Activated CD4-positive, alpha-beta T cell treated with anti-CD3 and anti-CD28 coated beads for 4 hours (primary cell): ENCODE results near the gene CSNK1E.
"Not testable (repeated sequence)": the region's sequence is repeated elsewhere in the genome, so short reads cannot be mapped to it uniquely, and the experiment has no call there.

Source experiments
- DNase-seq, 2 donors: peaks; one replicate each; pipeline ENCODE4 v3.0.0-alpha.2; 2020

CSNK1E gene

DNA sequence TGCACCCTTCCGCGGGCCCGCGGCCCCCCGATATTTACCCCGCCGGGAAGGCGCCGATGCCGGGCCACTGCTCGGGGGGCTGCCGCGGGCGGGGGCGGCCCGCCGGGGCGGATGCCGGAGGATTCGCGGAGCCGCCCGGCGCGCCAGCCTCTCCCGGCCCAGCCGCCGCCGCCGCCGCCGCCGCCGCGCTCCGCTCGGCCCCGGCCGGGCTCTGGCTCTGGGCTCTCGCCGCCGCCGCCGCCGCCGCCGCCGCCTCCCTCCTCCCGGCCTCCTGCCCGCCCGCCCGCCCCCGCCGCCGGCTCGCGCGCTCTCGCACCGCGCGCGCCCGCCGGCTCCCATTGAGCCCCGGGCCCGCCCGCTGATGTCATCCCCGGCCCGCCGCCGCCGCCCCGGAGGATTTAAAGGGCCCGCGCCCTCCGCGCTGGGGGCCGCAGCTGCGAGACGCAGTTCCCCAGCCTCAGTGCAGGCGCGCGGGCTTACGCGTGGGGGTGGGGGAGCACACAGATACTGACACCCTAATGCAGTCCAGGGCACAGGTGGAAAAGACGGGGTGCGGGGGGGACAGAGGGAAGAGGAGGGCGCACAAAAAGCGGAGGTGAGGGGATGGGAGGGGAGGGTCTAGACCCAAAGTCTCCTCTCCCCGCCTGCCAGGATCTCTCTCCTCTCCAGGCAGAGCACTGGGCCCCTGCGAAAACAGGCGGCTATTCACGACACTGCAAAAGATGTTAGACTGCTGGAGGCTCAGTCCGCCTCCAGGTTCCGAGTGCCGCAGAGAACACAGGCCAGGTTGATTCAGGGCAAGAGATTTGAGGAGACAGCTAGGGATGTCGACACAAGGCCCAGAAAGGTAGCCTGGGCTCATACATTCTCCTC is at the start of gene CSNK1E:
Gene CSNK1E, minus strand, starts transcription at position 312 of the 873 bp plus-strand sequence. CDS start 3,276 bp downstream, outside the sequence.
- DNase-seq = peak; percentile 71

DNA sequence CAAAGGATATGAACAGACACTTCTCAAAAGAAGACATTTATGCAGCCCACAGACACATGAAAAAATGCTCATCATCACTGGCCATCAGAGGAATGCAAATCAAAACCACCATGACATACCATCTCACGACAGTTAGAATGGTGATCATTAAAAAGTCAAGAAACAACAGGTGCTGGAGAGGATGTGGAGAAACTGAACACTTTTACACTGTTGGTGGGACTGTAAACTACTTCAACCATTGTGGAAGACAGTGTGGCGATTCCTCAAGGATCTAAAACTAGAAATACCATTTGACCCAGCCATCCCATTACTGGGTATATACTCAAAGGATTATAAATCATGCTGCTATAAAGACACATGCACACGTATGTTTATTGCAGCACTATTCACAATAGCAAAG is 48.6 kb upstream of the CSNK1E start:
- DNase-seq = not testable (repeated sequence)

DNA sequence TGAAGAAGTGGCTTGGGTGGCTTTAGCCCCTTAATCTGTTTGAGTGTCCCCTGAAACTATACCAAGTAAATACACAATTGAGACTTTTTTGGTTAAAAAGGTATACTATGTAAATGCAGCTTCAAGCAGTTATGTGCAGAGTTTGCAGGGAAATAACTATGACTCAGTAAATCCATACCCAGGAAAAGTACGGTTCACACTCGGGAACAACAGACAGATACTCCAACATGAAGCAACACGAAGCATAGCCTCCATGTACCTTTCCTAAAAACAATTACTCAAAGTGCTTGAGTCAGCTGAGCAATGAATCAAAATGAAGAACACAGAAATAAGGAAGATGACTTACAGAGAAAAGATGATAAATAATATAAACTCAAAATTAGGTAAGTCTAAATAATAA is 47.9 kb upstream of the CSNK1E start:
- not testable (repeated sequence) for DNase-seq

DNA sequence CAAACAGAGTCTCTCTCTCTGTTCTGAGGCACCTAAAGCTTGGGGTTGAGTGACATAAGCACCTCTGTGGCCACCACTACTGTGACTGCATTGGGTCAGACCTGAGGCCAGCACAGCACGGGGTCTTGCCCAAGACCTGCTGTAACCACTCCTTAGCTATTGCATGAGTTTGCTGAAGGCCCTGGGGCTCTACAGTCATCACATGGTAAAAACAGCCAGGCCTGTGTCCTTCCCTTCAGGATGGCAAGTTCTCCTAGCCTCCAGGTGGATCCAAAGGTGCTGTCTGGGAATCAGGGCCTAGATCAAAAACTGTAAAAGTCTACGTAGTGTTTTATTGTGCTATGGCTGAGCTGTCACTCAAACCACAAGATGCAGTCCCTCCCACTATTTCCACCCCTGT is 43.3 kb upstream of the CSNK1E start:
- not testable (repeated sequence) for DNase-seq

DNA sequence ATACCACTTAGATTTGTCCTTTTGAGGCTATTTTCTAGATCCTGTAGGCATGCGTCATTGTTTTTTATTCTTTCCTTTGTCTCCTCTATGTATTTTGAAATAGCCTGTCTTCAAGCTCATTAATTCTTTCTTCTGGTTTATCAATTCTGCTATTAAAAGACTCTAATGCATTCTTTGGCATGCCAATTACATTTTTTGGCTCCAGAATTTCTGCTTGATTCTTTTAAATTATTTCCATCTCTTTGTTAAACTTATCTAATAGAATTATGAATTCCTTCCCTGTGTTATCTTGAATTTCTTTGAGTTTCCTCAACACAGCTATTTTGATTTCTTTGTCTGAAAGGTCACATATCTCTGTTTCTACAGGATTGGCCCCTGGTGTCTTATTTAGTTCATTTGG is 42.6 kb upstream of the CSNK1E start:
- DNase-seq = not testable (repeated sequence)

DNA sequence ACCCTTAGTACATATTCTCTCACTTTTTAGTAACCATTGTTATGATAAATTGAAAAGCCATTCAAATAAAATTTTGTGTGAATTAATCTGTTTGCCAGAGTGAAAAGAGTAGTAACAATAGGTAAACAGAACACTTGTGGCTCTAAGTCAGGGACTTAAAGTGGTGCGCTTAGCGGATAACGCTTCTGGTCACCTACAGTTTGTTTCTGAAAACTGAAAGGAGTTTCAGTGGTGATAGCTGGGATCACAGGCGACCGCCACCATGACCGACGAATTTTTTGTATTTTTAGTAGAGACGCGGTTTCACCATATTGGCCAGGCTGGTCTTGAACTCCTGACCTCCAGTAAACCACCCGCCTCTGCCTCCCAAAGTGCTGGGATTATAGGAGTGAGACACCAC is 40.7 kb upstream of the CSNK1E start:
- DNase-seq = not testable (repeated sequence)

DNA sequence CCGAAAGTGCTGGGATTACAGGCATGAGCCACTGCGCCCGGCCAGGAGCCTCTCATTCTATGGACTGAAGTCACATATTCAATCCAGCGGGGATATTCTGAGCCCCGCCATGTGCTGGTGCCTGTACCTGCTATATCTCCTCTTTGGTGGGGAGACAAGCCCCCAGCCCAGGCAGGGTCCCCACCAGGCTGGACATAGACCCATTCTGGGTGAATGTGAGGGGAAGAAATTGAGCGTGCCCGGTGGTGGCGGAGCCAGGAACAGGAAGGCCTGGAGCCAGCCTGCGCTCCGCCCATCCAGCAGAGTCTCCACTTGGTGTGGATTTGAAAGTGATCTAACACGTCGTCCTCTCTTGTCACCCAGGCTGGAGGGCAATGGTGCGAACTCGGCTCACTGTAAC is 38.0 kb upstream of the CSNK1E start:
- no peak for DNase-seq

DNA sequence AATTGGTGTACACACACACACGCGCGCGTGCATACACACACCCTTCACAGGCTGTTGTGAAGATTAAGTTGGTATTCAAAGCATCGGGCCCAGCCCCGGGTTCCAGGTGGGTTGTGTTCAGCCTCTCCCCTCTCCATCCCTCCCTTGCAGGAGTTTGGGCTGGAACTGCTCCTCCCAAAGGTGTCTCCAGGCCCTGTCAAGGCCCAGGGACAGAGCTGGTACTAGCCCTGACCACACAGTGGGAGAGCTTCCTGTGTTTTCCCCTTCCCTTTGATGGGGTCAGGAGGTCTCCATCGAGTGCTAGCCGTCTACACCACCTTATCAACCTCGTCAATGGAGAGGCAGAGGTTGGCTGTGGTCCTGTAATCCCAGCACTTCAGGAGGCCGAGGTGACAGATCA is 36.5 kb upstream of the CSNK1E start:
- DNase-seq = no peak

DNA sequence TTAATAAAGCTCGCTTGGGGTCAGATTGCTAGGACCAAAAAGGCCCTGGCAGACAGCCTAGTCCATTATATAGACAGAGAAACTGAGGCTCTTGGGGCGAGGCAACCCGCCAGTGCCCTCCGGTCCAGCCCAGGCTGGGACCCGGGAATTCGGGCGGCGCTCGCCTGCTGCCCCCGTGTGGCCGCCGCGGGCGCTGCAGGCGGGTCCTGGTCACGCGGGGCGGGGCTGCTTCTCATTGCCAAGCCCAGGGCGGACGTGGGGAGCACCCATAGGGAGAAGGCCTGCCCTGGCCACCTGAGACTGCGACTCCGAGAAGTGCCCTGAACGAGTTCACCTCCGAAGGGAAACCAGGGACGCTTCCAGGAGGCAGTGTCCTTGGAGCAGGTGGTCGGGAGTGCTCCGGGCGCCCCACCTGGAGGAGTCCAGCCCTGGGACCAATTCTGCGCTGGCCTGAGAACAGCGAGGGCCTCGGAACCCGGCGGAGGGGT is 36.0 kb upstream of the CSNK1E start:
- DNase-seq = peak; percentile 57 to 68

DNA sequence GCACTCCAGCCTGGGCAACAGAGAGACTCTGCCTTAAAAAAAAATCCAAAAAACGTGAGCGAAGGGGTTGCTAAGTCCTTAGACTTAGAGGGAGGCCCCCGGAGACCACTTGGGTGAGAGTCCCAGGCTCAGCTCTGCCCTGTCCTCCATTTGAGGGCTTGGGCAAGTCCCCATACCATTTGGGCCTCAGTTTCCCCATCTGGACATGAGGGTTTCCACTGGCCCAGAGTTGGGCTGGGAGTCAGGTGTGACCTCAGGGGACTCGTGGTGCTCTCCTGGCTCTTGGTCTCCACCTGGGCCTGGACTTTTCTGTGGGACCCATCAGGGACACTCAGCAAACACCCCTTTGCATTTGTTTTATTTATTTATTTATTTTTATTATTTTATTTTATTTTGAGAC is 35.2 kb upstream of the CSNK1E start:
- DNase-seq = no peak

DNA sequence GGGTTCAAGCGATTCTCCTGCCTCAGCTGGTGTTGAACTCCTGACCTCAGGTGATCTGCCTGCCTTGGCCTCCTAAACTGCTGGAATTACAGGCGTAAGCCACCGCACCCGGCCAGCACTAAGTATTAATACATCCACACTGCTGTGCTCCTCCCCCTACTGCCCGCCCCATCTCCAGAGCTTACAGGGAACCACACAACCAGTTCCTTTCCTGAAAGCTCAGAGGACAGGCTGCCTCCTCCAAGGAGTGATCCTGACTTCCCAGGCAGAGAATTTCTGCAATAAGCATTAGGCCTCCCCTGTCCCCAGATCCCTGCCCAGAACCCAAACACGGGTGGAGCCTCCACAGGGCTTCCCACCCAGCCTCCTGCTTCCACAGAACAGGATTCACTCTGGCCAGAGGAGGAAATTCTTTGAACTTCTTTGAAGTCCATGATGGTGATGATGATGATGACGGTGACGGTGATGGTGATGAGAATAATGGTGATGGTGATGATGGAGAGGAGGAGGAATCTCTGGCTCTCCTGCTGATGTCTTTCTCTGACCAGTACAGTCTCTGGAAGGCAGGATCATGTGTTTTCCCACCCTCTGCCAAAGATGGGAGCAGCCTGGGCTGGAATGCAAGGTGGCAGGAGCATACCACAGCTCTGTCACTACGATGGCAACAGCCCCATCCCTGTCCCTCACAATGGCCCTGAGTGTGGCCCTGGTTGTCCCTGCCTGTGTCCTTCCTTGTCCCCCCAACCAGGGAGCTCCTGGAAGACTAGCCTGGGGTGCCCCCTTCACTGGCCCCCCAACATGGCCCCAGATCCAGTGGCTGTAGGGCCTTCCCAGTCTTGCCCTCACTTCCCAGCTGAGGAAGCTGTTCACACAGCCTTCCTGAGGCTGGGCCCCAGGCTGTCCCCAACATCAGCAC is 33.5 kb upstream of the CSNK1E start:
- DNase-seq = no peak

DNA sequence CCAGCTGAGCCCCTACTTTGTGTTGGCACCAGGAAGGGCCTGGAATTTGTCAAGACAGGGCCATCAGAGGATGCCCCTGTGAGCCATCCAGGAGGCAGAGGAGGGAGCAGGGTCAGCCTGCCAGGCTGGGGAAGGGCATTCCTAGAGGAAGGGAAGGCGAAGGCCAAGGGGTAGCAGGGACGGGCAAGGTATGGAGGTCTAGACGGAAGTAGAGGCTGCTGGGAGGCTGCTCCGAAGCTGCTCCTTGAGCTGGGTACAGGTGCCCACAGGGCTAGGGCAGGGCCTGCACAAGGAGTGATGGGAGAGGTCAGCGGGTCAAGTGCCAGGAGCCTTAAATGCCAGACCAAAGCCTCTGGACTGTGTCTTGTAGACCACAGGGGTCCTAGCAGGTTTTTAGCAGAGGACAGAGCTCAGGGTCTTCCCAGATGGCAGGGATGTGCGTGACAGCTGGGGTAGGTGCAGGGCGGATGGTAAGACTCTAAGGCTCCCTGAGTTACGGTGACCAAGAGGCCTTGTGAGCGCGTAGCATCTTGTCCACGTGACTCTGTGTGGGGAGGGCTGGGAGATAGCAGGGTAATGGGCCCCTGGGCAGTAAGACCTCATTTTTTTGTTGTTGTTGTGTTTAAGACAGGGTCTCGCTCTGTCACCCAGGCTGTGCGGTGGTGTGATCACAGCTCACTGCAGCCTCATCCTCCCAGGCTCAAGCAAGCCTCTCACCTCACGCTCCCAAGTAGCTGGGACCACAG is 31.7 kb upstream of the CSNK1E start:
- DNase-seq = no peak

DNA sequence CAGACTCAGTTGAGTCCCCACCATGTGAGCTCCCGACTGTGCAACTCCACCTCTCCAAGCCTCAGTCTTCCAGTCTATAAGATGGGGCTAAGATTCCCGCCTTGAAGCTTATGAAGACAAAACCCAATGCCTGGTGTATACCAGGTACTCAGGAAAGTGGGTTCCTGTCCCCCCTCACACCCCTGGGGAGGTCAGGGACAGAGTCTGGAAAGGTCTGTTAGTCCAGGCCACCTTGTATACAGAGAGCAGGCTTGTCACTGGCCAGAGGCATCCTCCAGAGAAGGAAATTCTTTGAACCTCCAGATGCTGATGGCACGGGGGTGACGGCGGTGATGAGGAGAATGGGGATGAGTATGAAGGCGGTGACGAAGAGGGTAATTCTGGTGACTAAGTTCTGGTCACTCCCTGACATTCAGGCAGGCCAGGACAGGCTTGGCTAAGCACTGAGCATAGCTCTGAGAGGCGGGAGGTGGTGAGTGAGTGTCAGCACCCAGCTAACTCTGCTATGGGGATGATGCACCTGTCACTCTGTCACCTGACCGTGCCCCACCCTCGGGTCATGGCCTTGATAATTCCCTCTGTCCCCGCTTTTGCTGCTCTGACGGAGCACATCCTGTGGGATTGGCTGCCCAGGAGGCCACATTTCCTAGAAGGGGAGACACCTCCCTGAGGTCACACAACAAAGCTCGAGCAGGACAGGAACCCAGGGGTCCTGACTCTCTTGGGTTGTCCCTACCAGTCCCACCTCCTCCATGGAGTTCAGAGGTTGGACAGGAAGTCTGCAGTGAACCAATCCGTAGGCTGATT is 30.9 kb upstream of the CSNK1E start:
- DNase-seq = no peak

DNA sequence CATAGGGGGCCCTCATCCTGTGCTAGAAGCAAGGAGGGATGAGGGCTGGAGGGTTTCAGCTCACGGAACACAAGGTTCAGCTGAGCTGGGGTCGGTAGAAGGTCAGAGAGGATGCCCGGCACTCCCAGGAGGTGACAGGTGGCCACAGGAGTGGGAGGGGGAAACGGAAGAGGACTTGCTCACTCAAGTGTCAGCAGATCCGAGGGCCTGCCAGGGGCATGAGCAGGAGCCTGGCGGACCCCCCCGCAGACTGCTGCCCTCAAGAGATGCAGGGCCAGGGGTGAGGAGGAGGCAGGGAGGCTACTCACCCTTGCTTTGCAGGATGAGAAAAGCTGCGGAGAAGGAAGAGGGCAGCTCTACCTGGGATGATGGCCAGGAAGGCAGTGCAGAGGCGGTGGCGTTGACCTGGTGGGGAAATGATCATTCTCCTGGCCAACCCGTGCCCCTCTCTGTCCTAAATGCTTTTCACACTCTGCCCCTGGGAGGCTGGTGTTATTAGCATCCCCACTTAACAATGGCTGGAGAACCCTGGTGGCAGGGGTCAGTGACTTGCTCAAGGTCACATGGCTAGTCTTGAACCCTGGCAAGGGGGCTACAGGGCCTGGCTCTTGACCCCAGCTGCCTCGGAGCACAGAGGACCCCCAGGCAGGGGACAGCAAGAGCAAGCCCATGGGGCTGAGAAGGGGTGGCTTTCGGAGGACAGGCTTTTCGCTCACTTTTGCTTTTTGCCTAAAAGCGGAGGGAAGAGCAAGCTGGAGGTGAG is 30.1 kb upstream of the CSNK1E start:
- DNase-seq = no peak

DNA sequence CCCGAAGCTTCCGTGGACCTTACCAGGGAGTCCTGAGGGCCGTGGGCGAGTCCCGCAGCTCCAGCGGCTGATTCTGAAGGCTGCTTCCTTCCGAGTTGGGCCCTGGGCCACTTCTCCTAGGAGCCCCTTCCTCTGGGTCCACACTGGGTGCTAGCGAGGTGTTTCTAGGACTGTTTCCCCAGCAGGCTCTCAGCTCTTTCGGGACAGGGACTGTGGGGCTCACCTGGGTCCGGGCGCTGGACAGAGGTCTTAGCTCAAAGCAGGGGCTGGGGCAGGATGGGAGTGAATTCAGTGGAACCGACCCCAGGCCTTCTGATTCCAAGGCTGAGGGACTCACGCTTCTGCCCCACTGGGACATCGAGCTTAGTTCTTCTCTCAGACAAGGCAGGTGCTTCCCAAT is 29.3 kb upstream of the CSNK1E start:
- no peak for DNase-seq

DNA sequence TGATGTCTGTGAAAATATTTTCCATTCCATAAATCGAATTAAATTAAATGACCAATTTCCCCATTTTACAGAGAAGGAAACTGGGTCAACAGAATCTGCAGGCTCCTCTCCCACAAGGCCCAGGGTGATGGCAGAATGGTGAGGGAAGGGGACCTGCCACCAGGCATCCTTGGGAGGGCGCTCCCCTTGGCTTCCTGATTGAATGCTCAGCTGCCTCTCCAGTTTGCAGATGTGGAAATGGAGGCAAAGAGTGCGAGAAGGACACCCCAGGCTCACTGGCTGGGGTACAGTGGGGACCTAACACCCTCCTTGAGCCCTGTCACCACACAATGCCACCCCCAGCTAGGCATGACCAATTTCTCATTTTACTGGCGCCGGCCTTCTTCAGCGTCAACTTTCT is 28.5 kb upstream of the CSNK1E start:
- no peak for DNase-seq

DNA sequence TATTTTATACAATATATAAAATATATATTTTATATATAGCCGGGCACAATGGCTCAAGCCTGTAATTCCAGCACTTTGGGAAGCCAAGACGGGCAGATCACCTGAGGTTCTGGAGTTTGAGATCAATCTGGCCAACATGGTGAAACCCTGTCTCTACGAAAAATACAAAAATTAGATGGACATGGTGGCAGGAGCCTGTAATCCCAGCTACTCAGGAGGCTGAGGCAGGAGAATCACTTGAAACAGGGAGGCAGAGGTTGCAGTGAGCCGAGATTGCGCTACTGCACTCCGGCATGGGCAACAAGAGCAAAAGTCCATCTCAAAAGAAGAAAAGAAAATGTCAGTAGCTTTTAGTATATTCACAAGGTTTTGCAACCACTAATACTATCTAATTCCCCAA is 22.7 kb upstream of the CSNK1E start:
- DNase-seq = not testable (repeated sequence)

DNA sequence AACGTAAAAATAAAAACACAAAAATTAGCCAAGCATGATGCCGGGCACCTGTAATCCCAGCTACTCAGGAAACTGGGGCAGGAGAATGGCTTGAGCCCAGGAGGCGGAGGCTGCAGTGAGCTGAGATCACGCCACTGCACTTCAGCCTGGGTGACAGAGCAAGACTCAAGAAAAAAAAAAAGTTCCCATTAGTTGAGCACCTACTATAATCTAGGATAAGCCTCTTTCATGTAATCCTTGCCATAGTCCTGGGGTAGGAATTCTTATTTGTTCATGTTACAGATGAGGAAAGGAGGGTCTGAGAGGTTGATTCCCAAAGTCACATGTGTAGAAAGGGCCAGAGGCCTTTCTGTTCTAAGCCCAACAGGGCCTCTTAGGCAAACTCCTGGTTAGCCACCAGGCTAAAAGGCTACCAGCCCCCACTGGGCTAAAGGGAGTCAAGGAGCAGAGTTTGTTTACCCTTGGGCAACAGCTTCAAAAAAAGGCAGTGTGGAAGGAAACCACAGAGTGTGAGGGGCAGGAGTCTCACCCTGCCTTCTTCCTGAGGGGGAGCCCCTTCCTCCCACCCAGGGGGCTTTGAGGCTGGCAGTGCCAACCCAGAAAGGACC is 21.6 kb upstream of the CSNK1E start:
- no peak for DNase-seq

DNA sequence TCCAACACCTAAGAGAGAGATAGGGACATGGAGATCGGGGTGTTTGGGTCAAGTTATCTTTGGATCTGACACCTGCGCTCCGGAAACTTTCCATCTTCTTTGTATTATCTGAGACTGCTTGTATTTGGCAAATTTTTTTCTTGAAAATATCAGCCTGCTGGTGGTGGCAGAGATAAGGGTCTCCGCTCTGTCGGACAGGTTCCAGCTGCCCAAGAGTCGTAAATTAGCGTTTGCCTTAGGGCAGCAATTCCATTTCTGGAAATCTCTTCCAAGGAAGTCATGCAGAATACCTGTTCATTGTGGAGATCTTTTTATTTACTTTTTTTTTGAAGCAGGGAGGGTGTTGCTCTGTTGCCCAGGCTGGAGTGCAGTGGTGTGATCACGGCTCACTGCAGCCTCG is 19.5 kb upstream of the CSNK1E start:
- no peak for DNase-seq

DNA sequence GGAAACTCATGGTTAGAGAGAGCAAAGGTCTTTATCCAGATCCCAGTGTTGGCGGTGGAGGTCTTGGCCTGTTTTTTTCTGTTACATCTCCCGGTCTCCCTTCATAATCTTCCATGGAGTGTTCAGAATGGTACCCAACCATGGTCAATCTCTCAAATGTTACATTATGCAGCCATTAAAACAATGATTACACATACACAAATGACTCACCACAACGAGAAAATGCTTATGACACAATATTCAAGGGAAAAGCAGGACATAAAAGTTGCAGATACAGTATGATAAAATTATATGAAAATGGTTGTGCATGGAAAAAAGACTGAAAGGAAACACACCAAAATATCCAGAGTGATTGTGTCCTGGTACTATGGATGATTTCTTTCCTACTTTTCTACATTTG is 17.8 kb upstream of the CSNK1E start:
- no peak for DNase-seq

DNA sequence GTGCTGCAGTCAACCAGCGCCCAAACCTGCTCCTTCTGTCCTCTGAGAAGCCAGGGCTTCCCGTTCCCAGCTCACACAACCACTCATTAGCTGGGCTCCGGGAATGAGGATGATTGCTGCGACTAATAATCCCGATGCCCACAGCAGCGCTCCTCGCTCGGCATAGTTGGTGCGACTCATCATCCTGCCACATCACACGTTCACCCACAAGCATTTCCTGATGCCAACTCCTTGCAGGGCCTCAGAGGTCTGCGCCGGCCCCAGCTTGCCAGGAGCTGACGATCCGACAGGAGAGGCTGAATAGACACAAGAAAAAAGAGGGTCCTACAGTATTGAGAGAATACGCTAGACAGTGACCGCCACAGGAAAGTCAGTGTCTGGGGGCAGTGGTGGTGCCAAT is 10.6 kb upstream of the CSNK1E start:
- DNase-seq = no peak
